H54 (cell line): ENCODE measurements around the gene COBL.

ENCODE experiments used
- DNase-seq: peaks from one replicate; pipeline ENCODE4 v3.0.0; 2011; ENCODE audit warnings: low spot score, mixed read lengths; ENCODE audit not compliant: insufficient read length
- FAIRE-seq: peaks from 3 replicates; lab custom pipeline; 2011; peaks lifted over from hg19 to GRCh38; lab: Jason Lieb, UNC
- POLR2A ChIP-seq: IDR thresholded peaks from 2 replicates; pipeline ENCODE4 v1.6.1; 2011; ENCODE audit warnings: low read depth, mild to moderate bottlenecking, low read length

COBL gene

DNA sequence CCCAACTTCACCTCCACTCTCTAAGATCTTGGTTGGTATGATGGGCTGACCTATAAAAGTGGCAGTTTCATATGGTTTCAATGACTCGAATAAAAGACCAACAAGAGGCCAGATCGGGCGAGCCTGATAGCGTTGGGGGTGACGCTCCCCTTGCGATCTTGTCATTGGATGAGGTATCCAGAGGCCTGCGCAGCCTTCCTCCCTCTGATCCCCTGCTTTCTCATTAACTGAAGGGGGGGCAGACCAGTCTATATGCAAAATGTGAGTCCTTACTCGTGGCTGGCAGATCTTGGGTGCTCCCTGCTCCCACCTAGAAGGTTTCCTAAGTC, 937 bp upstream of the COBL start:
- no peak for TF ChIP-seq POLR2A
- no peak for DNase-seq
- FAIRE-seq, result no peak

DNA sequence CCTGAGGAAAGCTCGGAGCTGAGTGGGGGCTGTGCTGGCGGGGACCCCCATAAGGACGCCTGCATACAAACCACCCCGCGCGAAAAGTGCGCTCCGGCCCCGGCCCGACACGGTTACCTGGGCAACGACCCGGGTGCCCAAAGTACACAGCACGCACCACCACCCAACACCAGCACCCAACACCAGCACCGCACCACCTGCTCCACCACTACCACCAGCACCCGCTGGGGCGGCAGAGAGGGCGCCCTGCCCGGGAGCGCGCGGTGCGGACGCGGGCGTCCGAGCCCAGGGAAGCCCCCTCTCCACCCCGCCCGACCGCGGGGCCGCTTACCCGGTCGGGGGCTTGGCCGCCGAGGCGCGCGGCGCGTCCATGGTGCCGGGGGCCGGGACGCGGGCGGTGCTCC, 345 bp downstream of the COBL start:
- FAIRE-seq (no peak), DNase-seq (no peak)
- TF ChIP-seq POLR2A, result no peak

DNA sequence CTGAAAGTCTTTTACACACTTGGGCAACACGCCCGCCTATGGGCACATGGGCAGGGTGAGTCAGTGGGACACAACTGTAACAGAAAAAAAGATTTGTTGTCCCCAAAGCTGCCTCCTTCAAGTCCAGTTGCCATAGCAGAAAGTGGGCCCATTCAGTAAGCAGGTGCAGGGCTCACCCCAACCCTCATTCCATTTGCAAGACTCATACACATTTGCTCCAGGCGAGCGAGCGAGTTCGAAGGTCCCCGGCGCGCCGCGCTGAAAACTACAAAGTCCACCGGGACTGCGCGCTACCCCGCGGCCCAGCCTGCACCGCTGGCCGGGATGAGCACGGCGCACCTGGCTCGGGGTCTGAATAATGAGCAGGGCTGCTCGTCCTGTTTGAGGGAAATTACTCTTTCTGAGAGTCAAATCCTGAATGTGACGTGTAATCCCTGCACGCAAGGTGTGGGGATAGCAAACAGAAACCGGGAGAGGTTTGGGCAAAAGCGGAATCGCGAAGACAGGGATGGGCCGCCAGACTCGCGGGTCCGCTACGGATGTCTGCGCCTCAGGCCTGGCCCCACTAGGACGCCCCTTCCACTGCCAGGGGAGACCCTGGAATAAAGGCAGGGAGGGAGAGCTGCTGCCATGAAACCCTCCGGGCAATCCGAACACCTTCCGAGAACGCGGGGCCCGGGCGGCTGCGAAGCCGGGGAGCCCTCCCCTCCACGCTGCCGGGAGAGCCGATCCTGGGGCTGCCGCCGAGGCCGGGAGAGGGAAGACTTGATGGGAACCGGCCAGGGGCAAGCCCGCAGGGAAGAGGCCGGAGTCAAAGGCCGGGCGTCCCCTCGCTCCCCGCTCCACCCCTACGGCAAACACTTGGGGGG, 982 bp downstream of the COBL start:
- DNase-seq (no peak), FAIRE-seq (no peak)

DNA sequence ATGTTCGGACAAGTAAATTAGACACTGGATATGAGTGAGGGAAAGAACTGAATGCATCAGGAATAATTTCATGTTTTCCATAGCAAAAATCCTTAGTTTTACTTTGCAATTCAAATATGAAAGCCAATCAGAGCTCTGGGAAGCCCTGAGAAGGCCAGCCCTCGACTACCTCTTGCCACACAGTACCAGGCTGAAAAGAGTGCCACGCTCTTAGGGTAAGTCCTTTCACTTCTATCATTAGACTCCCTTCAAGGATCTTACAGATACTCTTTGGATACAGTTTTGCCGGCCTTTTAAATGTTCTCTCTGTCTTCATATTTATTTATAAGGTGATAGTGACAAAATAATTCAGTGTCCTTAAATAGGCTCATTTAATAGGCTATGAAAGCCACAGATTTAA, 1.9 kb downstream of the COBL start:
- DNase-seq (no peak), FAIRE-seq (no peak)
- TF ChIP-seq POLR2A, result no peak

More for the DNA sequence above, 982 bp downstream of the COBL start:
- peak; percentile 14; the same call in 1 of the 2 replicates for TF ChIP-seq POLR2A

DNA sequence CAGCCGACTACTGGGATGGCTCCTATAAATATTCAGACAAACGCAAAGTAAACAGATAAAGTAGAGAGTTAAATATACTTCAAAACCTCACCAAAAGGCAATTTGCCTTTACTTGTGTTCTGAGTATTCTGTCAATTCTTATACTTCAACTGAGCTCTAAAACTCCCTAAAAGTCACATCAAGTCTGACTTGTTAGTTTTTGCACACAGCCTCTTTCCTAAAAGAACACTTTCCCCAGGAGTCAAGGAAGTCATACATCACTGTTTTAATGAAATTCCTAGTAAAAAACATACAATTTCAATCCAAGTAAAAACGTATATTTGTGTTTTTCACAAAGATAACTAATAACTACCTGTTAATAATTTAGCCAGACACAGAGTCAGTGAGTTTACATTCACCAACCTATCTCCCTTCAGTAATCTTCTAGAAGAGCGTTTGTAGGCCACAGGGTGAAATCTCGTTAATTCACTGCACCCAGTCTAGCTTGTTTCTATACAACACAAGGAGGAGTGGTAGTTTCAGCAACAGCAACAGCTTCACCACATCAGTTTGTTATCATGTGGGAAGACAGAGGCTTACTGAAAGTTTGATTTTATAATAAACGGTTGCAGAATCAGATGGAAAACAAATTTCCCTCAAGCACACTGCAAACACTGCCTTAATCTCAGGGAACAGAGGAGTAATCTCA, 2.7 kb downstream of the COBL start:
- TF ChIP-seq POLR2A, result no peak

DNA sequence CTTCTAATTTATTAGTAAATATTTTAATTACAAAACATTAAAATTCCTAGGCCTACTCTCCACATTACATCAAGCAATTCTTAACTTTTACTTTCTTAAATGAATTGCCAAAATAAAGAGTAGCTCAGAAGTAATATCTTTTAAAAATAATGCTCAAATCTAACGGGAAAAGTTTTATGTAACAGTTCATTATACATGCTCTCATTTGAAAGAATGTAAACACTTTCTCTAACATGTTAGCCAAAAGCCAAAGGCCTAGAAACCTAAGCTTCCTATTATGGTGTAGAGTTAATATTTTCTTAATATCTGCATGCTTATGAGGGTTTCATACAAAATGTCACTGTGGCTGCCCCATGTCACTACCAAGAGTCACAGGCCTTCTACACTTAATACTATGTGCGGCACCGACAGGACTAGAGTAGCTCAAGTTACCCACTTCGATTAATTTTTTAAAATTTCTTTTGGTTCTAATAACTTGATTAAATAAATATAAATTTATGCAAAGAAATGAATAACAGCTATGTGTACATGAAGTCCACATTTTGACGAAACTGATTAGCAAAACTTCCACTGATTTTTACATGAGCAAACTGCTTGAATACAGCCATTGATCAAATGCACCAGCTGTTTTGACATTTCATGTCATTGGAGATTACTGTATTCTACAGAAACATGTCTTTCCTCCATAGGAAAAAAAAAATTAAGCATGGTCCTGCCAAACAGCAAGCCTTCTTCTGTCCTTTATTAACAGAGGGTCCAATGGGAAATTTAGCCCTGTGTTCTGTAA, 3.5 kb downstream of the COBL start:
- no peak for TF ChIP-seq POLR2A
- DNase-seq (no peak), FAIRE-seq (no peak)

More for the DNA sequence above, 2.7 kb downstream of the COBL start:
- no peak for FAIRE-seq
- no peak for DNase-seq

DNA sequence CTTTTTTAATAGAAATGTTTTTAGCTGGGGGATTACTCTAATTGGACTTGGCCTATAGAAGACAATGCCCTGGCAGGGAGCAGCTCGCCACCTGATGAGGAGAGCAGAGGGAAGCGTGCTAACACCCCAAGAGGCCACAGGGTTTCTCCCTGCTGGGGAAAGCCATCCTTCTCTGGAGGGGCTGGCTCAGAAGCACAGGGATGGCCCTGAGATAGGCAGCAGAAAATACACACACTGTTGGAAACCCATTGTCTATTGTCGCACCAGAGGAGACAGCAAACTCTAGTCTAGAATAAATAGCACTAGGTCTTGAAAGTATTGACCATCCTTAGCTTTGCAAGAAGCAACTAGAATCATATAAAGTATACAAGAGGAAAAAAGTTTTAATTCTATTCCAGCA, 5.4 kb downstream of the COBL start:
- no peak for FAIRE-seq
- no peak for DNase-seq
- TF ChIP-seq POLR2A, result no peak

DNA sequence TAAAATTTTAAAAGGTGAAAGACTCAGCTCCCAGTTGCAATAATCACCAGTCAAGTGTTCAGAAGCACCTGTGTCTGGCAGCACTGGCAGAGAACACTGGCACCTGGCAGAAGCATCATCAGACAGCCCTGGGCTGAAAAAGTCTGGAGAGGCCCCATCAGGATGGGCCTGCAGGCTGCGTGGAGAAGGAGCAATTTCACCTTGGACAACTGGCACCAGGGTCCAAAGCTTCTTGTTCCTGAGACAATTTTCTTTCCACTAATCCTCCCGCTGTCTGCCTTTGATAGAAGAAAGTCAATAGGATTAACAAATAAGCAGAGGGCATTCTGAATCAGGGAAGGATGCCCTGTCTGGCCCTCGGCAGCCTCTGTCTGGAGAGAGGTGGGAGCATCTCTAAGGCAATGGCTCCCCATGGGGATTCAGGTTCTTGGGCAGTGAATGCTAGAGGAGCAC, 6.5 kb downstream of the COBL start:
- FAIRE-seq (no peak), DNase-seq (no peak)

DNA sequence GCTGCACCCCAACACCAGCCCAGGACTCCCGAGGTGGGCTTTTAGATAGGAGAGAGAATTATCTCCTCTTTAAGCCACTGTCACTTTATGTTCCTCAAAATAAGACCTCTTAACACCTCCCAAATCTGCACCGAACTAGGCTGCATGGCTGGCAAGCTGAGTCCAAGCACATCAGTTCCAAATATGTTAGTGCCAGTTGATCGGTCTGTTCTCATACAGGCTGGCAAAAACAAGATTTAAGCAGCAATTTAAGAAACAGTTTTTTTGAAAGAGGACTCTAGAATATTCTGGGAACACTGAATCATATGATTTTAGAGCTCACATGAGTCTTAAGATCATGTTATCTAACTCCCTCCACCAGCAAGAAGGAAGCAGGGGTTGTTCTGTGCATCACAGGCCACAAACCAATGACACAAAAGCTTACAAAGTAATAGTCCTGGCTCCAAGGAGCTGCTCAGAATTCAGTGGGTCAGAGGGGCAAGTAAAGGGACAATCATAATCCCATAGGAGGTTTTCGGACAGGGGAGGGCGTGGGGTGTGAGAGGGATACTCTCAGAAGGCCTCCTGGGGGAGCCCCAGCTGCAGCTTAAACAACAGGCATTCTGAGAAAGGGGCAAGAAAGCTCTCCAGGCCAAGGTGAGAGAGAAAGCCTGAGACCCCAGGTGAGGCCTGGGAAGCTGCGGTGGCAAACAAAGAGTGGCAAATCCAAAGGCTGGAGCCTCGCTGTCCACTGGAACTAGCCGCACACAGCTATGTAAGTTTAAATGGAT, 7.1 kb downstream of the COBL start:
- TF ChIP-seq POLR2A, result no peak
- FAIRE-seq (no peak), DNase-seq (no peak)

More for the DNA sequence above, 6.5 kb downstream of the COBL start:
- TF ChIP-seq POLR2A, result no peak

DNA sequence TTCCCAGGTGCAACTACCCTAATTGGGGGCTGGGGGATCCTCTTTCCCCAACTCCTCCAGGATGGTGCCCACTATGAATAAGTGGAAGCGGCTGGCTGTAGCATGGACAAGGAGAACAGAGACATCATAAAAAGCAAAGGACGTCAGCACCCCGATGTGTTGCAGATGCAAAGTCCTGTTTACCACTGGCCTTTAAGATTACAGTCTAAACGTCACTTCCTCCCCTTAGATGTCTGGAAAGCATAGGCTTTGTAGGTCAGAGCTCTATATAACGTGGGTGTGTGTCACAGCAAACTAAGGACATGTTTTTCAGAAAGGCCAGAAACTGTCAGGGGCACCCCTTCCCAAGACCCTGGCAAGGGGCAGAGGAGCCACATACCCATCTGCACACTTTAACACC, 7.9 kb downstream of the COBL start:
- no peak for DNase-seq
- no peak for FAIRE-seq
- no peak for TF ChIP-seq POLR2A

DNA sequence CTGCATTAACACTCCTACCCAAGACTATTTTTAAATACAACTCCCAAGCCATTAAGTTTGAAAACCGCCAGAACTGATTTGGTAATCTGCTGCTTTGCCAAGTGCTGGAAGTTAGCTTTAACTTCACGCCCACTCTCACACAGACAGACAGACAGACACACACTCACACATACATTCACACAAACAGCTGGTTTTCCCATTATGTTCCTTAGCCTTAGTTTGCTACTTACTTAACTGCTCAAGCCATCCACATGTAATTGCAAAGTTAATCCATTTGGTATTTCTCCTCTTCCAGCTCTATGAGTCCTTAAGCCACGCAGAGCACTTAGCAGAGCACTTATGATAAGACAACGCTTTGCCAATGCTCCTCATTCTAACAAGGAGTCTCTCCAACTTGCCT, 8.3 kb downstream of the COBL start:
- TF ChIP-seq POLR2A, result no peak
- FAIRE-seq, result no peak
- no peak for DNase-seq

DNA sequence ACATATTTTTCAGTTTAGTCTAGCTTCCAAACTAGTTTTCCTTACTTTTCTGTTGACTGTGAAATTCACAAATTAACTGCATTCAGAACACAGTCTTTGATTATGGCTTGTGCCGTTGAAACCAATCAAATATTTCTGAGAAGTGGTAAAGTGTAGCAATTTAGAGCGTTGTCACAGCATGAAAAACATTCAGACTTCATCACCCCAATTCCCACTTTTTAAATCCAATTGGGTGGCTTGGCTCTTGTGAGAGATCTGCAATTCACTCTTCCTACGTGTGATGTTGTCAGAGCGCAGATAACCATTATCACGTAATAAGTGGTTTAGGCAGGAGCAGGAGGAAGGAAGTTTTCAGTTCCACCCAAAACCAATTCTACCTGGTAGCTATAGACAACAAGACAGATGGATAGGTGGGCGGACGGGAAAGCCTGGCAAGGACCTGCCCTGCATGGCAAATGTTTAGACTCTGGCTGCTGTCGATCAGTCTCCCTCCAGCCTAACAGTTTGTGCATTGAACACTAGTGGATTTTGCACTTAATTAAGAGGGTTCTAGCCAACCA, 8.9 kb downstream of the COBL start:
- FAIRE-seq (no peak), DNase-seq (no peak)
- TF ChIP-seq POLR2A, result no peak

DNA sequence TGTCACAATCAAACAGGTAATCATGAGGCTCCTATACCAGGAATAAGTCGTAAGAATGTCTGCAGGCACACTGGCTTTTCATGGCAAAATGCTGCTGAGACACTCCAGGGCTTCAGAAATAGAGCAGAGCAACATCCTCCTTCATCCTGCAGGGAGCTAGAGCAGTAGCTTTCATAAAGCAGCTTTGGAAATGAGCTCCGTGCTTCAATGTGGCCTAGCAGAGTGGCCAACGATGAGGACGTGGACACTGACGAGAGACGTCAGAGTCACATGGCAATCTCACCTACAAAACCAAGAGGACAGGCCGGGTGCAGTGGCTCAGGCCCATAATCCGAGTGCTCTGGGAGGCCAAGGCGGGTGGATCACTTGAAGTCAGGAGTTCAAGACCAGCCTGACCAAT, 9.8 kb downstream of the COBL start:
- no peak for FAIRE-seq
- no peak for DNase-seq
- TF ChIP-seq POLR2A, result no peak
